ENCODE results near the gene TIA1. TPM values are rescaled to one million over a fixed set of nuclear protein-coding genes. Genes with fewer than 3 reads are reported as not detected.
A peak's percentile ranks its signal among the peaks of the same experiment; 100 is the strongest.
"Not testable (repeated sequence)": the region's sequence is repeated elsewhere in the genome, so short reads cannot be mapped to it uniquely, and the experiment has no call there.

Gene TIA1
- total RNA-seq, 2 experiments from 2014 or later = 112 to 116 TPM

DNA sequence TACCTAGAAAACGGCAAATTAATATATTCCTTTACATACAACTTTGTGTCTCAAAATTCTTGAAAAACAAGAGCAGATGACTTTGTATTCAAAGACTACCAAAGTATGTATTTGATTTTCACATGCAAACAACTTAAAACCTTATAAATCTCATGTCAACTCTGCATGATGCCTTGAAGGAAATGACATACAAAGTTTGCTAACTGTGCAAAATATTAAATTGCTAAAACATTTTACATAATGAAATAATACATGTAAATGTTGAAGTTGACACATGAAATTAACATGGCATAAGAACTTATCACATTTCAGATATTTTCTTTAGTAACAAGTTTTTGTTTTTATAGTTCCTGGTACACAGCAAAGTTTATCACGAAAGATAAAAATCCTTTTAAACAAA is 36.8 kb downstream of the TIA1 start:
- Mint-ChIP-seq H3K4me1 (peaks cover 13% of the 10 kb centered on the region), H3K9me3 (no peaks in the 10 kb centered on the region), H3K27ac (no peak overlapping the region), H3K36me3 (ENCODE audit: low read depth) (peaks cover 43% of the 10 kb centered on the region), H3K4me3 (no peak overlapping the region), H3K27me3 (no peaks in the 10 kb centered on the region)
- ChIA-PET POLR2A (interaction anchor here (1.4 kb wide), 1 partner anchor 21 kb away, joined by 9 read pairs; the partner anchor contains the start of gene C2orf42), CTCF (no interaction called here)
- DNase-seq = no peak

GRCh38 chr2:70204452-70204851 is 44.0 kb downstream of the TIA1 start:
- Mint-ChIP-seq H3K9me3 (no peaks in the 10 kb centered on the region), H3K27me3 (no peaks in the 10 kb centered on the region), H3K4me3 (no peak overlapping the region), H3K4me1 (no peaks in the 10 kb centered on the region), H3K36me3 (ENCODE audit: low read depth) (peaks cover 2% of the 10 kb centered on the region), H3K27ac (no peak overlapping the region)
- ChIA-PET POLR2A (interaction anchor here (0.6 kb wide), 1 partner anchor 342 kb away, joined by 3 read pairs; no protein-coding TSS in a partner anchor), CTCF (no interaction called here)
- DNase-seq = no peak

GRCh38 chr2:70203086-70203485 is 45.3 kb downstream of the TIA1 start:
- Mint-ChIP-seq H3K9me3 (no peaks in the 10 kb centered on the region), H3K27ac (no peak overlapping the region), H3K27me3 (peaks cover 2% of the 10 kb centered on the region), H3K4me3 (no peak overlapping the region), H3K36me3 (ENCODE audit: low read depth) (no peaks in the 10 kb centered on the region), H3K4me1 (no peaks in the 10 kb centered on the region)
- ChIA-PET POLR2A (interaction anchor here (0.9 kb wide), 1 partner anchor 12 kb away, joined by 3 read pairs; the partner anchor contains the start of gene C2orf42), CTCF (no interaction called here)
- no peak for DNase-seq

- Mint-ChIP-seq H3K27me3 (peaks cover 4% of the 10 kb centered on the region), H3K4me3 (no peak overlapping the region), H3K9me3 (peaks cover 2% of the 10 kb centered on the region), H3K4me1 (no peaks in the 10 kb centered on the region), H3K27ac (no peak overlapping the region), H3K36me3 (ENCODE audit: low read depth) (no peaks in the 10 kb centered on the region)
- ChIA-PET POLR2A (interaction anchor here (4.1 kb wide), 1 partner anchor 11 kb away, joined by 20 read pairs; the partner anchor contains the start of gene C2orf42), CTCF (no interaction called here)
- no peak for DNase-seq
These were observed 46.1 kb downstream of the TIA1 start for GRCh38 chr2:70202236-70202806.

DNA sequence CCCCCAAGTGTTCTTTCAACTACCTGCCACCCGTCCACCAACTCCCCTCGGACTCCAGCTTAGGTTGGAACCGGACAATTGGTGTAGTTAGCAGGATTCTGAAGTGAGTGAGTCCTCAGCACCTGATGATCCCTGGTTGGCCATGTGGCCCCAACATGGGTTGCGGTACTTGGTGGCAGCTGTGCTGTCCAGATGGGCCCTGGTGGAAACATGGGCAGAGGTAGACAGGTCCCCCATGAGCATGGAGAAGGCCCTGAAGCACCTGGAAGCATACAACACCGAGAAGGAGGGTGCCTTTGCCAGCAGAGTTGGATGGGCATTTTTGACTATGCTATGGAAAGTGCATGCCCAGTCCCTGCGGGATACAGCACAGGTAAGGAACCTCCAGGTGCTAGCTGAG is 46.6 kb downstream of the TIA1 start:
- no peaks in the 10 kb centered on the region for H3K4me1 Mint-ChIP-seq
- ChIA-PET CTCF (no interaction called here), POLR2A (interaction anchor here (4.1 kb wide), 1 partner anchor 11 kb away, joined by 20 read pairs; the partner anchor contains the start of gene C2orf42)
- H3K27me3 Mint-ChIP-seq = peaks cover 4% of the 10 kb centered on the region
- H3K36me3 Mint-ChIP-seq (ENCODE audit: low read depth) = no peaks in the 10 kb centered on the region
- DNase-seq = no peak
- H3K9me3 Mint-ChIP-seq = peaks cover 2% of the 10 kb centered on the region
- H3K4me3 Mint-ChIP-seq = no peak overlapping the region
- no peak overlapping the region for H3K27ac Mint-ChIP-seq

GRCh38 chr2:70201225-70201768 is 47.1 kb downstream of the TIA1 start:
- ChIA-PET POLR2A (interaction anchor here (4.1 kb wide), 1 partner anchor 10 kb away, joined by 20 read pairs; the partner anchor contains the start of gene C2orf42), CTCF (no interaction called here)
- Mint-ChIP-seq H3K9me3 (peaks cover 2% of the 10 kb centered on the region), H3K4me3 (no peak overlapping the region), H3K36me3 (ENCODE audit: low read depth) (no peaks in the 10 kb centered on the region), H3K4me1 (no peaks in the 10 kb centered on the region), H3K27ac (no peak overlapping the region), H3K27me3 (peaks cover 4% of the 10 kb centered on the region)
- DNase-seq = no peak

DNA sequence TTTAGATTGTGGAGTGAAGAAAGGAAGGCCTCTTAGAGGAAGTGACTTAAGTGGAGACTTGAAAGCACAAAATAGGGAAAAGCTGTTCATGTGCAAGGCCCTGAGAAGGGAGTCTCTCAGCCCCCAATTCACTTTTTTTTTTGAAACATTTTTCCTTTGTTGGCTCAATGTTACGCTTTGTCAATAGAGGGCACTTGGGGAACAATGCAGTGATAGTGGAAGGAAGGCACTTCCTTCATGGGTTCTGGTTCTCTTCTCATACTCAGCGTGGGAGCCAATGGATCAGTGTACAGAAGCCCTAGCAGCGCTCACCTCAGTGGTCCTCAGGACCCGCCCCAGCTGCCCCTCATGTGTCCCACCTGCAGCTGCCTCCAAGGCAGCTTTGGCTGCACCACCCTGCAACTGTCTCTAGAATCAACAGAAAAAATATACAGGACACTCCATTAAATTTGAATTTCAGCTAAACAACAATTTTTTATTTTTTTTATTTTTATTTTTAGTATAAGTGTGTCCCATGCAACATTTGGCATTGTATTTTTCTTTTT is 49.0 kb downstream of the TIA1 start:
- Mint-ChIP-seq H3K4me1 (no peaks in the 10 kb centered on the region), H3K36me3 (ENCODE audit: low read depth) (no peaks in the 10 kb centered on the region), H3K27me3 (peaks cover 4% of the 10 kb centered on the region), H3K27ac (no peak overlapping the region), H3K9me3 (peaks cover 2% of the 10 kb centered on the region), H3K4me3 (no peak overlapping the region)
- no peak for DNase-seq
- POLR2A ChIA-PET = interaction anchor here (0.6 to 4.1 kb wide), 2 partner anchors 8 to 20 kb away, joined by 3 to 20 read pairs; partner anchors contain the start of gene C2orf42
- CTCF ChIA-PET = interaction anchor here (1.1 kb wide), 1 partner anchor 9 kb away, joined by 4 read pairs; the partner anchor contains the start of gene C2orf42

GRCh38 chr2:70192516-70192915 is 55.9 kb downstream of the TIA1 start:
- POLR2A ChIA-PET = interaction anchor here (1.4 to 2.8 kb wide), 6 partner anchors 8 to 108 kb away, joined by 3 to 38 read pairs (median 22); partner anchors contain the start of genes PCBP1, SNRPG and TIA1
- Mint-ChIP-seq H3K27me3 (no peaks in the 10 kb centered on the region), H3K27ac (no peak overlapping the region), H3K9me3 (no peaks in the 10 kb centered on the region), H3K36me3 (ENCODE audit: low read depth) (peaks cover 6% of the 10 kb centered on the region), H3K4me1 (peaks cover 23% of the 10 kb centered on the region), H3K4me3 (no peak overlapping the region)
- CTCF ChIA-PET = interaction anchor here (1.2 to 1.9 kb wide), 2 partner anchors 16 to 65 kb away, joined by 4 read pairs; partner anchors contain the start of gene PCYOX1
- DNase-seq = no peak

- Mint-ChIP-seq H3K4me1 (peaks cover 23% of the 10 kb centered on the region), H3K9me3 (no peaks in the 10 kb centered on the region), H3K27me3 (no peaks in the 10 kb centered on the region), H3K4me3 (peak overlapping the region; percentile 82), H3K27ac (peak overlapping the region; percentile 87), H3K36me3 (ENCODE audit: low read depth) (peaks cover 6% of the 10 kb centered on the region)
- CTCF ChIA-PET = interaction anchor here (0.6 to 2.3 kb wide), 11 partner anchors 19 to 754 kb away, joined by 3 to 33 read pairs (median 3); partner anchors contain the start of genes MXD1, NFU1 and PCYOX1
- POLR2A ChIA-PET = interaction anchor here (0.5 to 3.5 kb wide), 47 partner anchors 9 to 878 kb away, joined by 3 to 60 read pairs (median 5); partner anchors contain the start of genes FAM136A, MXD1, NAGK and NFU1
- DNase-seq = no peak
These were observed 57.1 kb downstream of the TIA1 start for GRCh38 chr2:70191244-70191735.

DNA sequence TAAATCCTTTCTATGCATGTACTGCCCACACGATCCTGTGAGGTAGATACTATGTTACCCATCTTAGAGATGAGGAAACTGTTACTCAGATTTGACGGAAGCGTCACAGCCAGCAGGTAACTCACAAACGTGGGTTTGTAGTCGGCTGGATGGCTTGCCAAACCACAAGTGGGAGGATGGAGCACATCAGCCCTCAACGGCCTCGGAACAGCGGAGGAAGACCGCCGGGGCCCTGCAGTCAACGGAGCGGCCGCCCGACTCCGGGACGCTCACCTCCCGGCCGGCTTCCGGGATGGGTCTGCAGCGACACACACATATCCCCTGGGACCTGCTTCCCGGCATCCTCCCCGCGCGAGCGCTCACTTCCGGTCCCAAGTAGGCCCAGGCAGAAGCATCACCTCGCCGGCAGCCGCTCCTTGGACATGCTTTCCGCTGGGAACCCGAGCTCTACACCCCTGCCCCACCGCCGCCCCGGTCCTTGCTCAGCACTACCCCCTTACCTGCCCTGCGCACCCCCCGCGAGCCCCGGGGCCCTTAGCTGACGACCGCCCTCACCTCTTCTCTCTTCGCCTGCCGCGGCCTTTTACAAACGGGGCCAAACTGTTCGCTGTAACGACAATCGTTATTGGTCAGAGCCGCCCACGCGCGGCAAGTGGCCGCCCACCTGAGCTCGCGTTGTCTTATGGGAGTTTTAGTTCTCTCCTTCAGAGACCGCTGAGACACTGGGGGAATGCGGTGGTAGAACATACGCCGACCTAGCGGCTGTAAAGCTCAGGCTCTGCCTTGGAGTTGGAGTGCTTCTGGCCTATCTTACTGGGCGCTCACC is 57.8 kb downstream of the TIA1 start, which contains the start of gene C2orf42:
Gene C2orf42, minus strand, starts transcription at position 602 of the 826 bp plus-strand sequence. CDS start 9,034 bp downstream, outside the sequence.
- POLR2A ChIA-PET = interaction anchor here (0.5 to 3.5 kb wide), 50 partner anchors 9 to 878 kb away, joined by 3 to 60 read pairs (median 5); partner anchors contain the start of genes FAM136A, MXD1, NAGK and NFU1
- H3K9me3 Mint-ChIP-seq = no peaks in the 10 kb centered on the region
- peak within 1 kb of the TSS; percentile 87 for H3K27ac Mint-ChIP-seq
- H3K27me3 Mint-ChIP-seq = no peaks in the 10 kb centered on the region
- peaks cover 6% of the 10 kb centered on the region for H3K36me3 Mint-ChIP-seq (ENCODE audit: low read depth)
- H3K4me1 Mint-ChIP-seq = peaks cover 23% of the 10 kb centered on the region
- DNase-seq = peak; percentile 96
- H3K4me3 Mint-ChIP-seq = peak within 1 kb of the TSS; percentile 82
- CTCF ChIA-PET = interaction anchor here (0.5 to 2.3 kb wide), 13 partner anchors 9 to 758 kb away, joined by 3 to 33 read pairs (median 3); partner anchors contain the start of genes MXD1, NFU1 and PCYOX1

GRCh38 chr2:70188460-70188859 is 60.0 kb downstream of the TIA1 start:
- no peak for DNase-seq
- H3K27me3 Mint-ChIP-seq = no peaks in the 10 kb centered on the region
- POLR2A ChIA-PET = interaction anchor here (0.8 to 3.5 kb wide), 2 partner anchors 44 to 103 kb away, joined by 3 to 60 read pairs; no protein-coding TSS in a partner anchor
- CTCF ChIA-PET = interaction anchor here (0.6 to 1.8 kb wide), 5 partner anchors 46 to 375 kb away, joined by 3 to 7 read pairs (median 3); no protein-coding TSS in a partner anchor
- peak overlapping the region; percentile 38 for H3K27ac Mint-ChIP-seq
- H3K4me1 Mint-ChIP-seq = peaks cover 23% of the 10 kb centered on the region
- peaks cover 6% of the 10 kb centered on the region for H3K36me3 Mint-ChIP-seq (ENCODE audit: low read depth)
- peak overlapping the region; percentile 9 for H3K4me3 Mint-ChIP-seq
- H3K9me3 Mint-ChIP-seq = no peaks in the 10 kb centered on the region

GRCh38 chr2:70187170-70187569 is 61.3 kb downstream of the TIA1 start:
- H3K9me3 Mint-ChIP-seq, H3K4me3 Mint-ChIP-seq, CTCF ChIA-PET, H3K27me3 Mint-ChIP-seq, H3K27ac Mint-ChIP-seq, POLR2A ChIA-PET, DNase-seq: not testable (repeated sequence)
- peaks cover 12% of the 10 kb centered on the region for H3K36me3 Mint-ChIP-seq (ENCODE audit: low read depth)
- H3K4me1 Mint-ChIP-seq = peaks cover 22% of the 10 kb centered on the region

Measured in activated CD4-positive, alpha-beta memory T cell treated with anti-CD3 and anti-CD28 coated beads, Interleukin-2, amount 10 ng/mL, durations not matched to agents 7 days and 5 days (primary cell).